ENCODE measurements around the gene AKAP1.

Gene AKAP1, protein sequence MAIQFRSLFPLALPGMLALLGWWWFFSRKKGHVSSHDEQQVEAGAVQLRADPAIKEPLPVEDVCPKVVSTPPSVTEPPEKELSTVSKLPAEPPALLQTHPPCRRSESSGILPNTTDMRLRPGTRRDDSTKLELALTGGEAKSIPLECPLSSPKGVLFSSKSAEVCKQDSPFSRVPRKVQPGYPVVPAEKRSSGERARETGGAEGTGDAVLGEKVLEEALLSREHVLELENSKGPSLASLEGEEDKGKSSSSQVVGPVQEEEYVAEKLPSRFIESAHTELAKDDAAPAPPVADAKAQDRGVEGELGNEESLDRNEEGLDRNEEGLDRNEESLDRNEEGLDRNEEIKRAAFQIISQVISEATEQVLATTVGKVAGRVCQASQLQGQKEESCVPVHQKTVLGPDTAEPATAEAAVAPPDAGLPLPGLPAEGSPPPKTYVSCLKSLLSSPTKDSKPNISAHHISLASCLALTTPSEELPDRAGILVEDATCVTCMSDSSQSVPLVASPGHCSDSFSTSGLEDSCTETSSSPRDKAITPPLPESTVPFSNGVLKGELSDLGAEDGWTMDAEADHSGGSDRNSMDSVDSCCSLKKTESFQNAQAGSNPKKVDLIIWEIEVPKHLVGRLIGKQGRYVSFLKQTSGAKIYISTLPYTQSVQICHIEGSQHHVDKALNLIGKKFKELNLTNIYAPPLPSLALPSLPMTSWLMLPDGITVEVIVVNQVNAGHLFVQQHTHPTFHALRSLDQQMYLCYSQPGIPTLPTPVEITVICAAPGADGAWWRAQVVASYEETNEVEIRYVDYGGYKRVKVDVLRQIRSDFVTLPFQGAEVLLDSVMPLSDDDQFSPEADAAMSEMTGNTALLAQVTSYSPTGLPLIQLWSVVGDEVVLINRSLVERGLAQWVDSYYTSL

DNA sequence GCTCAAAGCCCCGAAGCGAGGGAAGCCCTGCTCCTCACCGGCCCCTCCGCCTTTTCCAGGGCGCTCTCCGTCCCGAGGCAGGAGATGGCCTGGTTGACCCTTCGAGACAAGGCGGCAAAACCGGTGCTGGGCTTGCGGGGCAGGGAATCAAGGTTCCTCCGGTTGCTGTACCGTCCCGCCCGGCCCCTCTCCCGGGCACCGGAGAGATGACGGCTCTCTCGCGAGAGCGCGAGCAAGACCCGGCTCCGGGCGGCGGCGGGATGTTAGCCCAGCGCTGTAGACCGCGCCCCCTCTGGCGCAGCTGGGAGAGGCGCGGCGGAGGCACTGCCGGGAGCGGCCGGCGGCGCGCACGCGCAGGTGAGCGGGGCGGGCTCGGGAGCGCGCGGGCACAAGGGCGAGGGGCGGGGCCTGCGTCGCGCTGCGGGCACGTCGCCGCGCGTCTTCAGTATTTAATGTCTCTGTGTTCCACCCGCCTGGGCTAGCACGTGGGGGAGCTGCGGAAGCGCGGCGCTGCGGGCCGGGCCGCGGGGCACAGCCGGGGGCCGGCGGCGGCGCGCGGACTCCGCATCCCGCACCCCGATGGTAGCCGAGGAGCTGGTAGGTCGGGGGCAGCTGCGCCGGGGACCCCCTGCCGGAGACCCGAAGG is at the start of gene AKAP1:
Gene AKAP1, plus strand, starts transcription at position 445 of the 646 bp plus-strand sequence. CDS start 20,219 bp downstream, outside the sequence.
- peak; percentile 84 to 91 (median 91) for DNase-seq (ENCODE audit: low read depth in 3 of 3)

DNA sequence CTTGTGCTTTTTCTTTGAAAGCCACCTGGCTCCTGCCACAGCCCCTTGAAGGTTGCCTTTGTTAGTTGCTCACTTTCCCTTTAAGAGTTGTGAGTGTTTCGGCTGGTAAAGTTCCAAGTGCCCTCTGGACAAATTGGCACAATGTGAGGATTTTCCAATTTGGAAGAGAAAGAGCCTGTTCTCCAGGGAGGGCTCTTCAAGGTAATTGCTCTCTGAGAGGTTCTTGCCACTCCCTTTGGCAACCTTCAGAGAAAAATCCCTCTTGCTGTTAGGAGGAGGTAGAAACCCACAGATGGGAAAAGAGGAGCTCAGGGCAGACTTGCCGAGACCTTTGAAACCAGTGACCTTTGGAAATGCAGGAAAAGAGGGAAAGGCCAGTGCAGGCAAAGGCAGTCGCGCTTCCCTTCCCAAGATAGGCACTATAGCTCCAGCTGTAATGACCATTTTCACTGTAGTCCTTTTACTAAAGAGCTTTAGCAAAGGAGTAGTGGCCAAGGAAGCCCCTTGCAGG is 49.0 kb upstream of the AKAP1 start:
- DNase-seq (ENCODE audit: low read depth in 3 of 3), result no peak

DNA sequence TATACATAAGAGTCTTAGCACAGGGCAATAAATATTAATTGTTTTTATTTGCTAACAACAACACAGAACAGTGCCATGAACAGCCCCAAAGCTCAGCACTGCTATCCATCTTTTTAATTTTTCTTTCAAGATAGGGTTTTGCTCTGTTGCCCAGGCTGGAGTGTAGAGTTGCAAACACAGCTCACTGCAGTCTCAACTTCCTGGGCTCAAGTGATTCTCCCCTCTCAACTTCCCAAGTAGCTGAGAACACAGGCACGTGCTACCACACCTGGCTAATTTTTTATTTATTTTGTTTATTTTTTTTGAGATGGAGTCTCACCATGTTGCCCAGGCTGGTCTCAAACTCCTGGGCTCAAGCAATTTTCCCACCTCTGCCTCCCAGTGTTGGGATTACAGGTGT is 47.6 kb upstream of the AKAP1 start:
- no peak for DNase-seq (ENCODE audit: low read depth in 3 of 3)

DNA sequence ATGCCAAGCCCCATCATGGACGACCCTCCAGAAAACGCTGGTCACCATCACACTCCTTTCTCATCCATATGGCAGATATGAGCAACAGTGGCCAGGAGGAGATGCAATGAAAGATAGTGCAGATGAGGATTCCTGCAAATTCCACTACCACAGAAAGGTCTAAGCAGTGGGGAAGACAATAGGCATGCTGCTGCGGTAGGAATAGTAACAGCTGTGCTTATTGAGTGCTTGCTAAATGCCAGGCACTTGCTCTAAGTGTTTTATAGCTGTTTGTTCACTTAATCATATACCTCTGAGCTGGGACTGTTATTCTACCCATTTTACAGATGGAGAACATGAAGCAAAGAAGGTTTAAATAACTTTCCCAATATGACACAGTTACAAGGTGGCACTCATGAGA is 46.6 kb upstream of the AKAP1 start:
- DNase-seq (ENCODE audit: low read depth in 3 of 3), result no peak

DNA sequence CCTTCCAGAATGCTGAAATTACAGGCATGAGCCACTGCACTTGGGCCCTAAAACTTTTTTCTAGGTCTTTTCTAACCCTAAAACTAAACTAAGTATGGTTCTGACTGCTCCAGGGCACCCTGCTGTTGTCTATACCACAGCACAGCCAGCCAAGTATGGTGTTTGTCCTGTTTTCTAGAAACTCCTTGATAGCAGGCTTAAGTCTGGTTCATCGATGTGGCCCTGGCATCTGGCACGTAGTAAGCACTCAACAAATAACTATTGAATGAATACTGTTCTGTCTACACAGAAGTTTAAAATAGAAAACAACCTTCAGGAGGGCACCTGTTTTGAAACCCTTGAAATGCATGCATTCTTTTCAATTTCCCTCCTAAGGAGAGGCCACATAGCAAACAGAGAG is 44.5 kb upstream of the AKAP1 start:
- no peak for DNase-seq (ENCODE audit: low read depth in 3 of 3)

DNA sequence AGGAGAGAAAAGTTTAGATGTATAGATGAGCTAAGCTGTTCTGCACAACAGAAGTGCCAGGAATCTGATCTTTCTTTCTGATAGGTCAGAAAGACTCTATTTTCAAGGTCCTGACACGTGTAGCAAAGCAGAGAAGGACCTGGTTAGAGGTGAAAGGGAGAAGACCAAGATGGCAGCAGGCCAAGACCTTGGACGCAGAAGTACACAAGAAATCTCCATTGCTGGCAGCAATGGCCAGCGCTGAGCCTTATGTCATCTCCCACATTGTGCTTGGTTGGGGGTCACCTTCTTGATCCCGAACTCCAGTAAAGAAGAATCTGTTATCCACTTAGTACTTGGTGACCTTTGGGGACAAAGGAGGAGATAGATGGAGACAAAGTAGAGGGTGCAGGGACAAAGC is 41.8 kb upstream of the AKAP1 start:
- DNase-seq (ENCODE audit: low read depth in 3 of 3), result no peak

DNA sequence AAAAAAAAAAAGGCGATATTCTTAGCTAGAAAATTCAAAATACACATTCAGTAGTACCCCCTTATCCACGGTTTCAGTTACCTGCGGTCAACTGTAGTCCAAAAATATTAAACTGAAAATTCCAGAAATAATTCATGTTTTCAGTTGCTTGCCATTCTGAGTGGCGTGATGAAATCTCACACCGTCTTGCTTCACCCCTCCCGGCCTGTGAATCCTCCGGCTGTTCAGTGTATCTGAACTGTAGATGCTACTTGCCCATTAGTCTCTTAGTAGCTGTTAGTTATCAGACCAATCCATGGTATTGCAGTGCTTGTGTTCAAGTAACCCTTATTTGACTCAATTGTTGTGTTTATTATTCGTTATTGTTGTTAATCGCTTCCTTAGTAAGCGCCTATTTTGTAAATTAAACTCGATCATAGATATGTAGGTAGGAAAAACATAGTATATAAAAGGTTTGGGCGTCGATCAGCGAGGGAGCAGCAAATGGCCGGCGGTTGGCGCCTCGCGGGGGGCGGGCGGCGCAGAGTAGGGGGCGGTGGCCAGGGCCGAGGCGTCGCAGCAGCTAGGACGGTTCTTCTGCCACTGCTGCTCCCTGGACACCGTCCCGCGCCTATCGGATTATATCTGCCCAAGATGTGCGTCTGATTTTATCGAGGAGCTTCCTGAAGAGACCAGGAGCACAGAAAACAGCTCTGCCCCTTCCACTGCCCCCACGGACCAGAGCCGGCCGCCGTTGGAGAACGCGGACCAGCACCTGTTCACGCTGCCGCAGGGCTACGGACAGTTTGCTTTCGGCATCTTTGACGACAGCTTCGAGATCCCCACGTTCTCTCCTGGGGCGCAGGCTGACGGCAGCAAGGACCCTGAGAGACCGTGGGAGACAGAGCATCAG is 39.8 kb upstream of the AKAP1 start:
- DNase-seq (ENCODE audit: low read depth in 3 of 3), result no peak

DNA sequence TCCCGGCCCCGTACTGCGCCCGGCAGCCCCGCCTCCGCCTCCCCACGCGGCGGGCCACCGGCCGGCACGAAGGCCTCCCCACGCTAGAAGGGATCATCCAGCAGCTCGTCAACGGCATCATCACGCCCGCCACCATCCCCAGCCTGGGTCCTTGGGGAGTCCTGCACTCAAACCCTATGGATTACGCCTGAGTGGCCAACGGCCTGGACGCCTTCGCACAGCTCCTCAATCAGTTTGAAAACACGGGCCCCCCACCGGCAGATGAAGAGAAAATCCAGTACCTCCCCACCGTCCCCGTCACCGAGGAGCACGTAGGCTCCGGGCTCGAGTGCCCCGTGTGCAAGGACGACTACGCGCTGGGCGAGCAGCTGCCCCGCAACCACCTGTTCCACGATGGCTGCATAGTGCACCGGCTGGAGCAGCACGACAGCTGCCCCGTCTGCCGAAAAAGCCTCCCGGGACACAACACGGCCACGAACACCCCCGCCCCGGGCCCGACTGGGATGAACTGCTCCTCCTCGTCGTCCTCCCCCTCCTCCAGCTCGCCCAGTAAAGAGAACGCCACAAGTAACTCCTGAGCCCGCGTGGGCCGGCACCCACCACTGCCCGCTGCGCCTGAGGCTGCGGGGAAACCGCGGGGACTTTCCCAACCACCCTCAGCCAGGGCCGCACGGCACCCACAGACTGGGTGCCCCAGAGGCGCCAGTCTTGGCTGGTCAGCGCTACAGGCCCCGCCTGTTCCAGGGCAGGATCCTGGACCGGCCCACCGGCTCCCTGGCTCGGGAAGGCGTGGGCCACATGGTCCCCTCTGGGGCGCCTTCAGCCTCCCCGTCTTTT is 39.0 kb upstream of the AKAP1 start:
- peak in 1 of 3 donors; percentile 31 for DNase-seq (ENCODE audit: low read depth in 3 of 3)

DNA sequence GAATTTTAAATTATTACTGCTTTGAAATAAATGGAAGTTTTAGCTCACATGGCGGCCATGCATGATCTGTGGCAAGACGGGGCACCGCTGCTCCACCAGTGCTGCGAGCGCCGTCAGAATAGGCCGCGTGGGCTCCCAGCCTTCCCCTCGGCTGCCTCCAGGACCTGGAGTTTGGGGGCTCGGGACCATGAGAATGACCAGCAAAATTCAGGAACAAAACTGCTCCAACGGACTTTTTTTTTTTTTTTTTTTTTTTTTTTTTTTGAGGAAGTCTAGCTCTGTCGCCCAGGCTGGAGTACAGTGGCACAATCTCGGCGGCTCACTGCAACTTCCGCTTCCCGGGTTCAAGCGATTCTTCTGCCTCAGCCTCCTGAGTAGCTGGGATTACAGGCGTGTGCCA is 38.3 kb upstream of the AKAP1 start:
- DNase-seq (ENCODE audit: low read depth in 3 of 3), result no peak

DNA sequence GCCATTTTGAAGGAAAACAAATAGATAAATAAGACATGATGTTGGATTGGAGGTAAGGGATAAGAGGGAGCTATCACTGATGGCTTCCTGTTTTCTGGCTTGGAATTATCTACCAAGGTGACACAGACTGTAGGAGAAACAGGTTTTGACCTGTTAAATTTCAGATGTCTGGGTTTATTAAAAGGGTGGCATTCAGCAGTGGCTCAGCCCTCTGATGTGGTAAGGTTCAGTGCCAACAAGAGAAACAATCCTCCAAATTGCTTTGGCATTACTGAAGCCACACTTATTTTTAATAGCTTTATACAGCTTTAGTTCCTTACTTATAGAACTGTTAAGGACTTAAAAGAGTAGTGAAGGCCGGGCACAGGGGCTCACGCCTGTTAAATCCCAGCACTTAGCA is 37.0 kb upstream of the AKAP1 start:
- DNase-seq (ENCODE audit: low read depth in 3 of 3), result no peak

DNA sequence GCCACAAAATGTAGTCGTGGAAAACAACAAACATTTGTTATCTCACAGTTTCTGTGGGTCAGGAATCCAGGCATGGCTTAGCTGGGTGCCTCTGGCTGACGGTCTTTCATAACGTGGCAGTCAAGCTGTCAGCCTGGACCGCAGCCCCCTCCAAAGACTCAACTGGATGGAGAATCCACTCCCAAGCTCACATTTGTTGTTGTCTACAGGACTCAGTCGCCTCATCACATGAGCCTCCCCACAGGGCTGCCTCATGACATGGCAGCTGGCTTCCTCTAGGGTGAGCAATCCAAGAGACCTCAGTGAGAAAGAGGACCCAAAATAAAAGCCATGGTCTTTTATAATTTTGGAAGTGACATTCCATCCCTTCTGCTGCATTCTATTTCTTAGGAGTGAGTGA is 34.7 kb upstream of the AKAP1 start:
- no peak for DNase-seq (ENCODE audit: low read depth in 3 of 3)

DNA sequence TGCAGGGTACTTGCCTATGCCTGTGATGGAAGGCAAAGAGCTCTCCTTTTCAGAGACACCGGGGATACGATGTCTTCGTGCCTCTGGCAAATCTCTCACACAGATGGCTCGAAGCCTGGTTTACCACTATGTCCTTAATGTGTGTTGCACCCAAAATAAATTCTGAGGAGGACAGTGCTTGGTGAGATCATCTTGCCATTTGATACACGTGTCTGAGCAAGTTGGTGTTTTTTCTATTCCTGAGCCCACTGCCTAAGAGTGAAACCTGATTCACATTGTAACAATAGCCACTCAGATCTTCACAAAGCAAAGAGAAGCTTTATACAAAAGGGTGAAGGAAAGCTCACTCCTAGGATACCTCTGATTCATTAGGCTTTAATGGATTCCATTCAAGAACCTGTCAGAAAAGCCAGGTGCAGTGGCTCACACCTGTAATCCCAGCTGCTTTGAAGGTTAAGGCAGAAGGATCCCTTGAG is 33.1 kb upstream of the AKAP1 start:
- no peak for DNase-seq (ENCODE audit: low read depth in 3 of 3)

DNA sequence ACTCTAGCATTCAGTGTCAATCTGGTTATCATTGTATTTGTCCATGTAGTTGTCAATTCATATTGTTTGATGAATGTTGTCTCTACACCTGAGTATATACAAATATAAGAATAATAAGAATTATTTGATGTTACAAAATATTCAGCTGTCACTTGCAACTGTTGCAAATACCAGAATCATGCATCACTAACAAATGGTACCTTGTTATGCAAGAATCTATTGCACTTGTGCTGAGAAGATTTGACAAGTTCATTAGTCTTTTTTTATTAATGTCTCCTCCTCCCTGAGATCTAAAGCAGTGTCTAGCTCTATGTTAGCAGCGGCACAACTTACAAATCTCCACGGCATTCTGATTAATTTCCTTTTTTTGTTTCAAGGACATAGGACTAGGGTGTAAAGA is 22.2 kb upstream of the AKAP1 start:
- no peak for DNase-seq (ENCODE audit: low read depth in 3 of 3)

DNA sequence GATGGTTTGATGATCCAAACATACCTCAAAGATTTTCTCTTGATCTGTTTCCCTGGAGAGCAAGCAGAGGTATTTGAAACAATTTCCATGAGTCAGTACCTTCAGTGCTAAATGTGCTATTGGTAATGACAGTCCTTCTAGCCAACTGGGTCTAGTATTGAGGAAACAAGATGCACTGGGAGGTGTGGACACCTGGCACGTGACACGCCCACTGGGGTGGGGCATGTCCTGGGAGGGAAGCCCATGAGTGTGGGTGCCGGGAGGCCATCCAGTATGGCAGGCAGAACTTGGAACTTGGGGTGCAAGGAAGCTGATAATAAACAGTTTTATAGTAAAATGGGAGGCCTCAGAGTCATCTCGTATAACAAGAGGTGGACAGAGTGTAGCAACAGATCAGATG is 17.9 kb upstream of the AKAP1 start:
- no peak for DNase-seq (ENCODE audit: low read depth in 3 of 3)

DNA sequence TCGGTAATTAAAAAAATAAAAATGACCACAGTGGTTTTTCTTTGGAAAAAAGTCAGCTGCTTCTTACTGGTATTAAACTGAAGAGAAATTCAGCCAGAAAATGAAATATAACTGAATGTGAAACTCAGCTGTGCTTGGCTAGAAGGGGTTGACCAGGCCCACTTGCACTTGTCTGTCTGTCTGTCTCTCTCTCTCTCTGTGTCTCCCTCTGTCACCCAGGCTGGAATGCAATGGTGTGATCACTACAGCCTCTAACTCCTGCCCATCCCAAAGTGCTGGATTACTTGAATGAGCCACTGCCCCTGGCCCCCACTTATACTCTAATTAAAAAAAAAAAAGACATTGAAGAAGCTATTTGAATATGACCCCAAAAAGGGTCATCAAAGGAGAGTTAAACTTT is 17.3 kb upstream of the AKAP1 start:
- DNase-seq (ENCODE audit: low read depth in 3 of 3), result no peak

DNA sequence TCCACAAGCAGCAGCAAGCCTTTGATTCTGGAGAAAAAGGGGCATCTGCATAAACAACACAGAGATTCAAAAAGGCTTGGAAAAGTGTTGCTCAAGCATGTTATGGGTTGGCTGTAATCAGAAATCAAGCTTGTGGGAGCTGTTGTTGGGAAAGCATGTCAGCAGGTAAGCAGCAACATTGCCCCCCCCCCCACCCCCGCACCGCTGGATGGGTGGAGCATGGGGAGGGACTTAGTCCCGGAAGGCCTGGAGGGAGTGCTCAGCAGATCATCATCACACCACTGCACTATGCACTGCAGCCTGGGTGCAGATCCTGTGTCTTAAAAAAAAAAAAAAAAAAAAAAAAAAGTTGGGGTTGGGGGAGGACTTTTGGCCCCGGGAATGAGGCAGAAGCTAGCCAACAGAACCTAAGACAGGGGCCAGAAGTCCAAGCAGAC is 16.8 kb upstream of the AKAP1 start:
- no peak for DNase-seq (ENCODE audit: low read depth in 3 of 3)

DNA sequence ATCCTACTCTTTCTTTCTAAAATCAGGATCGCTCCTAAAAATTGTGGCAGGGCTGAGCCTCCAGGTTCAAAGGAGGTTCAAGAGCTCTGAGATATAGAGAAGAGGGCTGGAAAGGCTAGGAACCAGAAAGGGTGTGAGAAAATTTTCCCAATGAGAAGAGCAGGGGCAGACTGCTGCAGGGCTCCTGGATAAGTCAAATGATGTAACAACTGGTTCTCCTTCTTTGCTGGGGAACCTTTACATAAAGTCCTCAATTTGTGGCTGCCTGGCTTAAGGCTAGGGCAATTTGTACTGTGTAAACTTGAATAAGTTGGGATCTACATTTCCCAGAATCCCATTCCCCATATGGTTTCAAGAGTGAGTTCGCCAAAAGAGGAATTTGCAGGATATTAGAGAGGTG is 16.3 kb upstream of the AKAP1 start:
- no peak for DNase-seq (ENCODE audit: low read depth in 3 of 3)

DNA sequence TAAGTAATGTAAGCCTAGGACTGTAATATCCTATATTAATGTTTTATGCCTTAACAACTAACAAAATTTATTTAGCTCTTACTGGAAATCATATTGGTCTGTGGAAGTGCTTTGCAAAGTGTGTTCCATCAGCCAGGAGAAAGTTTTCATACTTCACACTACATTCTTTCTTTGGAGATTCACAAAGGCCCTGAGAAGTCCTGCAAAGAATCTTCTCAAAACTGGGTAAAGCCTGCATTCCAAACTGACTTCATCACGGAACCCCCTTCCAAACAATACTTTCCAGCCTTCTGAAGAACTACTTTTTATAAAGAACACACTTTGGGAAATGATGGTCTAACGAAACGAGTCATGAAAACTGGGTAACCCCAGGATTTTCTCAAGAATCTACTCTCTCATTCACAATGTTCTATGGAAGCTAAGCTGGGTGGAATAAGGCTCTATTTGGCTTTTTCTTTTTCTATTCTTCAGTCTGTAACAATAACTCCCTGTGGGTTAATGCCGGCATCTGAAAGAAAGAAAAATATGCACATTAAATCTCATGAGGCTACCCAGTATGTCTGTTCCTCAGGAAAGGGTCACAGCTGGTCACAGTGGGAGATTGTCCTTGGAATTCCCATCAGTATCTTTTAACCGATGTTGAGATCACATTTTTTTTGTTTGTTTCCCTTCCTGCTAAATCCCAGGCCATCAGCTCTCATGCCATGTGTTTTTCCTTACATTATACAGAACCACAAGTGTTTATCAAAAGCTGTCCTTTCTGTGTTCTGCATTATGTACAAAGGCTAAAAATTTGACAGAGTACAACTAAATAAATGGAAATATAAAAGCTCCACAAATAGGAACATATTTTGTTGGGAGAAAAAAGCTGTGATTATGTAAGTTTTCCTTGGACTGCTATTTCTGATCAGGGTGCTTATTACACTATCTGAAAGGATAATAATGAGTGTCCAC is 12.8 kb upstream of the AKAP1 start:
- DNase-seq (ENCODE audit: low read depth in 3 of 3), result no peak

DNA sequence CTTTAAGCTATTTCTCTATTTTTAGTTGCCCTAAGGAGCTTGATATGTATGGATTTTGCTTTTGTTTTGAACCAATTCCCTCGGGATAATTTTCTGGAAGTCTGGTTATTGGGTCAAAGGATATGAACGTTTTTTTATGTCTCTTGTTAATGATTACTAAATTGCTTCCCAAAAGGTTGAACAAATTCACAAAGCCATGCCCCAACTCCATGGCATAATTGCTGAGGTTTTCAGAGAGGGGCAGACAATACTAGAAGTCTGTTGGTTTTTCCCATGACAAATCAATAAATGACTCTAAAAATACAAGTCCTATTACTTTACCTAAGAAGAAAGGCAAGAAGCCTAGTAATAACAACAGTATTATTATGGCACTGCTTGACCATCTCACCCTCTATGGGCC is 11.4 kb upstream of the AKAP1 start:
- DNase-seq (ENCODE audit: low read depth in 3 of 3), result no peak
